Right cardiac atrium (tissue), 5 donors: Measurements from ENCODE around the gene CAP1. TPM values are rescaled to one million over a fixed set of nuclear protein-coding genes. Genes with fewer than 3 reads are reported as not detected.

ENCODE experiments used
- ATAC-seq, 2 donors: fragments of 200-7000 bp; cut with Tn5 transposase; one replicate each; pipeline versions ENCODE4 v1.8.0 to v1.9.1; 2020; ENCODE audit warnings: moderate library complexity in 2 of 2, mild to moderate bottlenecking in 1 of 2
- DNase-seq, 3 donors: peaks; one replicate each; pipeline ENCODE4 v3.0.0-alpha.2; 2020
- H3K27ac ChIP-seq: one replicate; pipeline ENCODE4 v1.5.1; 2013; ENCODE audit warnings: mild to moderate bottlenecking, low read length, control low read depth, moderate library complexity
- H3K27me3 ChIP-seq: one replicate; pipeline ENCODE4 v1.6.1; 2013; ENCODE audit not compliant: control insufficient read depth, insufficient read depth
- H3K4me1 ChIP-seq: one replicate; pipeline ENCODE4 v1.6.1; 2013; ENCODE audit warnings: low read length; ENCODE audit not compliant: control insufficient read depth, insufficient read depth
- H3K4me3 ChIP-seq: one replicate; pipeline ENCODE4 v1.5.1; 2013; ENCODE audit warnings: low read length, control low read depth
- H3K9me3 ChIP-seq: one replicate; pipeline ENCODE4 v1.6.1; 2013; ENCODE audit warnings: low read length; ENCODE audit not compliant: control insufficient read depth
- WGBS: extraction: QIAGEN DNeasy Blood & Tissue Kit; methylation state at CpG from one replicate; pipeline ENCODE4 v1.1.7; 2013; 5-methylcytosine and 5-hydroxymethylcytosine counted together
- intact Hi-C, 4 donors: fragments of 100-400 bp; cut with DNase I; formaldehyde crosslinking; loops; one replicate each; pipeline versions ENCODE4 v1.11.0 to v1.14.0; 2022 to 2023
- long read RNA-seq, 4 donors: library from polyadenylated mRNA; unstranded; transcript quantifications; one replicate each; pipeline ENCODE4 v2.0.0, GENCODE V29; 2020 to 2021
- polyA plus RNA-seq: library from polyadenylated mRNA; stranded (reverse); fragments of 200-250 nt; gene quantifications from one replicate; pipeline ENCODE4 v1.2.3, GENCODE V29; 2013
- total RNA-seq, 4 donors: library from RNA; stranded (reverse); fragmentation: NEBNext Ultra II Directional; extraction: Animal tissue kit (Norgen Biotek cat#: 25700); gene quantifications; one replicate each; pipeline ENCODE4 v1.2.1, GENCODE V29; 2021
- donor health status: healthy with polysubstance abuse.
- donor health status: DM: no; HTN: yes; CAD: no.
- donor health status: DM: no; HTN: no; CAD: no.
- donor health status: DM: no; HTN: yes; CAD: no; lungs with severe emphysema.
- donor health status: DM: yes; HTN: yes; CAD: no.

The CAP1 gene, protein sequence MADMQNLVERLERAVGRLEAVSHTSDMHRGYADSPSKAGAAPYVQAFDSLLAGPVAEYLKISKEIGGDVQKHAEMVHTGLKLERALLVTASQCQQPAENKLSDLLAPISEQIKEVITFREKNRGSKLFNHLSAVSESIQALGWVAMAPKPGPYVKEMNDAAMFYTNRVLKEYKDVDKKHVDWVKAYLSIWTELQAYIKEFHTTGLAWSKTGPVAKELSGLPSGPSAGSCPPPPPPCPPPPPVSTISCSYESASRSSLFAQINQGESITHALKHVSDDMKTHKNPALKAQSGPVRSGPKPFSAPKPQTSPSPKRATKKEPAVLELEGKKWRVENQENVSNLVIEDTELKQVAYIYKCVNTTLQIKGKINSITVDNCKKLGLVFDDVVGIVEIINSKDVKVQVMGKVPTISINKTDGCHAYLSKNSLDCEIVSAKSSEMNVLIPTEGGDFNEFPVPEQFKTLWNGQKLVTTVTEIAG
- 100 to 1,000 TPM in 2 of 4 donors, 10 to 100 TPM in 2; 72.8 to 118 (median 97.9) TPM for total RNA-seq
- polyA plus RNA-seq: 43.8 TPM
- long read RNA-seq, donor 1, transcript CAP1-201 (13 exons, 2,592 nt): minor isoform, 5 of 149 reads
- long read RNA-seq, donor 1, transcript CAP1-203 (13 exons, 3,105 nt): minor isoform, 25 of 149 reads
- long read RNA-seq, donor 1, transcript CAP1-206 (13 exons, 2,217 nt): major isoform, 54 of 149 reads
- long read RNA-seq, donor 1, transcript CAP1-202 (13 exons, 1,496 nt): minor isoform, 19 of 149 reads
- long read RNA-seq, donor 1, partial matches to known transcripts: 13 of 149 reads
- long read RNA-seq, donor 1, other reads (novel, unspliced or antisense): 27 of 149 reads
- long read RNA-seq, donor 2, transcript CAP1-206 (13 exons, 2,217 nt): major isoform, 24 of 69 reads
- long read RNA-seq, donor 2, transcript CAP1-203 (13 exons, 3,105 nt): minor isoform, 15 of 69 reads
- long read RNA-seq, donor 2, transcript CAP1-202 (13 exons, 1,496 nt): minor isoform, 9 of 69 reads
- long read RNA-seq, donor 2, partial matches to known transcripts: 6 of 69 reads
- long read RNA-seq, donor 2, other reads (novel, unspliced or antisense): 10 of 69 reads
- long read RNA-seq, donor 3, transcript CAP1-201 (13 exons, 2,592 nt): minor isoform, 11 of 366 reads
- long read RNA-seq, donor 3, transcript CAP1-206 (13 exons, 2,217 nt): major isoform, 126 of 366 reads
- long read RNA-seq, donor 3, transcript CAP1-202 (13 exons, 1,496 nt): minor isoform, 54 of 366 reads
- long read RNA-seq, donor 3, transcript CAP1-203 (13 exons, 3,105 nt): minor isoform, 55 of 366 reads
- long read RNA-seq, donor 3, partial matches to known transcripts: 42 of 366 reads
- long read RNA-seq, donor 3, other reads (novel, unspliced or antisense): 69 of 366 reads
- long read RNA-seq, donor 4, transcript CAP1-206 (13 exons, 2,217 nt): major isoform, 17 of 55 reads
- long read RNA-seq, donor 4, transcript CAP1-202 (13 exons, 1,496 nt): minor isoform, 7 of 55 reads
- long read RNA-seq, donor 4, transcript CAP1-203 (13 exons, 3,105 nt): minor isoform, 15 of 55 reads
- long read RNA-seq, donor 4, partial matches to known transcripts: 4 of 55 reads
- long read RNA-seq, donor 4, other reads (novel, unspliced or antisense): 7 of 55 reads

GRCh38 chr1:40040511-40041465 is at the start of gene CAP1:
CAP1 (plus strand) TSS chr1:40040729; CDS start chr1:40059347, 18,618 bp downstream.
- peak within 1 kb of the TSS; percentile 97 for H3K27ac ChIP-seq
- peaks cover 17% of the 10 kb centered on the region for H3K4me1 ChIP-seq
- no peaks in the 10 kb centered on the region for H3K27me3 ChIP-seq
- H3K4me3 ChIP-seq: peak within 1 kb of the TSS; percentile 85
- H3K9me3 ChIP-seq: no peaks in the 10 kb centered on the region
- DNase-seq (peak; percentile 100), ATAC-seq (peak; percentile 95 to 96)
- intact Hi-C loops: no loop called here
- WGBS: under 1% methylated on average over 65 of the region's 65 CpGs

DNA sequence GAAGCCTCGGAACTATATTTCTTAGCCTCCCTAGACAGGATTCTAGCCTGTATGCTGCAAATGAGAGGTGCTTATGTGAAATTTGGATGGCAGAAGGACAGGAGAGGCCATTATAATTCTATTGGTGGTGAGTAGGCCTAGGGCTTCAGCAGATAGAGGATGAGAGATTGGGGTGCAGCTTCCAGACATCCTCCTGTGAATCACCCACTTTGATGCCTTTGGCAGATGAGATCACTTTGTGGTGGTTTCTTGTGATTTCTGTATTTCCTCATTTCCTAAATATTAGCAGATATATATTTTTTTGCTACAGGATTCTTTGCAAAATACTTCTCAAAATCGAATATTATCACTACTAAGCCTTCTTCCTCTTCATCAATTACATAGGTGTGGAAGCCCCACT is 48.3 kb upstream of the CAP1 start:
- Histone ChIP-seq H3K9me3 (no peaks in the 10 kb centered on the region), H3K4me1 (no peaks in the 10 kb centered on the region), H3K27ac (no peak overlapping the region), H3K27me3 (no peaks in the 10 kb centered on the region), H3K4me3 (no peak overlapping the region)
- ATAC-seq (no peak), DNase-seq (no peak)
- intact Hi-C loops: no loop called here
- WGBS: 72% methylated on average over 2 of the region's 2 CpGs

- Histone ChIP-seq H3K4me3 (no peak overlapping the region), H3K4me1 (no peaks in the 10 kb centered on the region), H3K27me3 (no peaks in the 10 kb centered on the region), H3K27ac (no peak overlapping the region), H3K9me3 (no peaks in the 10 kb centered on the region)
- intact Hi-C loops: no loop called here
- 94% methylated on average over 5 of the region's 5 CpGs for WGBS
- DNase-seq: no peak
- ATAC-seq: no peak
Measured at GRCh38 chr1:39992888-39993287, 47.6 kb upstream of the CAP1 start.

DNA sequence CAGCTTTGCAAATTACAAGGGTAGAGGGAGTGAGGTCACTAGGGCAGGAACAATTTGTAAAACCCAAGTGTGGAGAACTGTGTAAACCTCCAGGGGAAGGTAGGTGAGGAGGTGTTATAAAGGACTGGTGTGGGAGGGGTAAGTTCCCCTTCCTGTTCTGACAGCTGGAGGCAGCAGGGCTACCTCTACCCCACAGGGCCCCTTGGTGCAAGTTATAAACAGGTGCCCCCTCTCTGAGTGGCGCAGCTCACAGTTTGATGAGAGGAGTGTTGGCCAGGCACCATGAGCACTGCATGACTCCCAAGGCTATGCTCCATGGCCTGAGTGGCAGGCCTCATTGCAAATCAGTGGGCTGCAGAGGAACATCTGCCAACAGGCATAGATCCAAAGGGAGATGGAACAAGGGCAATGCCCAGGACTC is 44.5 kb upstream of the CAP1 start:
- no peak overlapping the region for H3K27ac ChIP-seq
- H3K4me1 ChIP-seq: no peaks in the 10 kb centered on the region
- H3K4me3 ChIP-seq: no peak overlapping the region
- 93% methylated on average over 1 of the region's 1 CpG for WGBS
- DNase-seq: no peak
- H3K9me3 ChIP-seq: no peaks in the 10 kb centered on the region
- H3K27me3 ChIP-seq: no peaks in the 10 kb centered on the region
- intact Hi-C loops: no loop called here
- peak in 1 of 2 donors; percentile 29 for ATAC-seq

DNA sequence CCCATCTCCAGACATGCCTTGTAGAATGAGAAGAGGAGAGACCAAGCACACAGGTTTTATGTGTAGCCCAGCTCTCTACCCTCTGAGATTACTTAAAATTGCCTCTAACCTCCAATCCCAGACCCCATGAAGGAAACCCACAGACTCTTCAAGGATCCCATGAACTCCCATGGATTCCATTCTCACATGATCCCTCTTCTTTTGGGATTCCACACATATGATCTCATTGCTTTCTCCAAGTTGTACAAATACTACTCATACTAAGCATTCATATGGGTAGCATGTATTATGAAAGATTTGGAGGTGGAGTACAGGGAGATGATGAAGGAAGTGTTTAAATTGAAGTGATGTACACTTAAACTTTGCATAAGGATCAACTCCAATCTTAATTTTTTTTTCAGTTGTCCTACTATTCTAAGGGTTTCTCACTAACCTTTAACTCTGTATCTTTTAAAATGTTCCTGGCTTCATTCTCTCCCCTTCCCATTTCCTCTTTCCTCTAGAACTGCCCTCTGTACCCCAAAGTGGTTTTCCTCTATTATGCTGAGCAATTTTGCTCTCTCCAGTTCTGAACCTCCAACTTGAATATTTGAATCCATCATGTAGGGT is 44.0 kb upstream of the CAP1 start:
- intact Hi-C loops: no loop called here
- ATAC-seq (no peak), DNase-seq (no peak)
- Histone ChIP-seq H3K9me3 (no peaks in the 10 kb centered on the region), H3K27ac (no peak overlapping the region), H3K27me3 (no peaks in the 10 kb centered on the region), H3K4me1 (no peaks in the 10 kb centered on the region), H3K4me3 (no peak overlapping the region)

- 53% methylated on average over 2 of the region's 2 CpGs for whole genome bisulfite sequencing
- Histone ChIP-seq H3K9me3 (no peaks in the 10 kb centered on the region), H3K27me3 (no peaks in the 10 kb centered on the region), H3K4me3 (no peak overlapping the region), H3K4me1 (no peaks in the 10 kb centered on the region), H3K27ac (no peak overlapping the region)
- DNase-seq (no peak), ATAC-seq (no peak)
- intact Hi-C loops: no loop called here
Measured at GRCh38 chr1:40001456-40001855, 39.1 kb upstream of the CAP1 start.

GRCh38 chr1:40003156-40004093 is 37.1 kb upstream of the CAP1 start:
- WGBS: 85% methylated on average over 10 of the region's 10 CpGs
- intact Hi-C loops: no loop called here
- Histone ChIP-seq H3K9me3 (no peaks in the 10 kb centered on the region), H3K27me3 (no peaks in the 10 kb centered on the region), H3K27ac (no peak overlapping the region), H3K4me3 (no peak overlapping the region), H3K4me1 (no peaks in the 10 kb centered on the region)
- ATAC-seq (no peak), DNase-seq (no peak)

DNA sequence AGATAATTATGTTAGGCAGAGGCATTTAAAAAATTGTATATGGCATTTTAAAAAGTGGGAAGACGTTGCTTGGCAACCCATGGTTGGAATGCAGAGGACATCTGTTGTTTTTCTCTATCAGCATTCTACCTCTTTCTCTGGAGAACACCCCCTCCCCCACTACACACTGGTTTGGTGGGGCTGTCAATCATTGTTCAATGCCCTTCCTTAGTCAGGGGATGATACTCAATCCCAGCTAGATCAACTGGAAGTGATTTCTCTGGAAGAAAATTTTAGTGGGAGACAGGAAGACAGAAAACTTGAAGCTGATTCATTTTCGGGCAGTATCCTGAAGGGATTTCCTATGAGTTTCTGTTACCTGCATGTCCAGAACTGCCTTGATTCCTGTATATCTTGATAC is 35.7 kb upstream of the CAP1 start:
- Histone ChIP-seq H3K4me1 (no peaks in the 10 kb centered on the region), H3K4me3 (no peak overlapping the region), H3K27me3 (no peaks in the 10 kb centered on the region), H3K9me3 (no peaks in the 10 kb centered on the region), H3K27ac (no peak overlapping the region)
- DNase-seq (no peak), ATAC-seq (no peak)
- WGBS: 54% methylated on average over 2 of the region's 2 CpGs
- intact Hi-C loops: no loop called here
